Tibial nerve (tissue), 4 donors: ENCODE results near the gene SMIM28. TPM values are rescaled to one million over a fixed set of nuclear protein-coding genes. Genes with fewer than 3 reads are reported as not detected.
"Not testable (repeated sequence)": the region's sequence is repeated elsewhere in the genome, so short reads cannot be mapped to it uniquely, and the experiment has no call there.

Experiments used
- DNase-seq, 2 donors: peaks; one replicate each; pipeline ENCODE4 v3.0.0-alpha.2; 2019; ENCODE audit warnings: low spot score in 2 of 2
- H3K27ac ChIP-seq, 4 donors: fragments of 200-600 bp; sonication (generic) in 3 of 4; one replicate each; pipeline ENCODE4 v1.5.1; 2017 to 2019; ENCODE audit warnings: mild to moderate bottlenecking in 1 of 4
- H3K27me3 ChIP-seq, 2 donors: fragments of 200-600 bp; sonication (generic) in 1 of 2; one replicate each; pipeline versions ENCODE4 v1.5.1 to v1.6.0; 2017 to 2019
- H3K36me3 ChIP-seq, 3 donors: fragments of 200-600 bp; sonication (generic); one replicate each; pipeline ENCODE4 v1.5.1; 2018 to 2019
- H3K4me1 ChIP-seq, 4 donors: fragments of 200-600 bp; sonication (generic) in 3 of 4; one replicate each; pipeline ENCODE4 v1.5.1; 2017 to 2019
- H3K4me3 ChIP-seq, 4 donors: fragments of 200-600 bp; sonication (generic) in 3 of 4; one replicate each; pipeline ENCODE4 v1.5.1; 2017 to 2019; ENCODE audit warnings: mild to moderate bottlenecking in 1 of 4, moderate library complexity in 1 of 4
- H3K9me3 ChIP-seq, 4 donors: fragments of 200-600 bp; sonication (generic) in 3 of 4; one replicate each; pipeline ENCODE4 v1.5.1; 2017 to 2019
- CTCF ChIP-seq, 5 experiments: fragments of 200-600 bp in 3 of 5; fragments of 450-650 bp in 2 of 5; sonication (generic) in 3 of 5; IDR thresholded peaks; one replicate each; pipeline ENCODE4 v1.5.1; 2016 to 2019; ENCODE audit warnings: antibody characterized with exemption in 5 of 5, mild to moderate bottlenecking in 3 of 5, moderate library complexity in 2 of 5
- EP300 ChIP-seq, 2 donors: sonication (generic); formaldehyde crosslinking; IDR thresholded peaks; one replicate each; pipeline ENCODE4 v1.6.1; 2017; ENCODE audit warnings: antibody characterized with exemption in 2 of 2, mild to moderate bottlenecking in 1 of 2
- POLR2A ChIP-seq, 2 donors: fragments of 450-650 bp; IDR thresholded peaks; one replicate each; pipeline ENCODE4 v1.6.1; 2017; ENCODE audit warnings: antibody characterized with exemption in 2 of 2, mild to moderate bottlenecking in 2 of 2, moderate library complexity in 2 of 2
- WGBS, 2 donors: methylation state at CpG; one replicate each; pipeline ENCODE4 v1.1.5; 2018; 5-methylcytosine and 5-hydroxymethylcytosine counted together
- total RNA-seq, 4 donors: library from RNA; depleted of rRNA; stranded (reverse); fragments of >200 nt; gene quantifications; one replicate each; pipeline ENCODE4 v1.1.0, GENCODE V29; 2016

The SMIM28 gene
- total RNA-seq, 4 donors from 2014 or later: not detected

- DNase-seq: no peak
- no peak overlapping the region for H3K4me3 ChIP-seq
- no peaks in the 10 kb centered on the region for H3K27me3 ChIP-seq
- H3K4me1 ChIP-seq: no peaks in the 10 kb centered on the region
- peak overlapping the region in 1 of 4 donors; percentile 2 for H3K27ac ChIP-seq
- TF ChIP-seq EP300 (IDR thresholded peaks at IDR 0.05): no peak
- TF ChIP-seq CTCF (IDR thresholded peaks at IDR 0.05): no peak
- no peak for TF ChIP-seq POLR2A (IDR thresholded peaks at IDR 0.05)
- H3K36me3 ChIP-seq: peaks cover 0 to 38% (median 0%) of the 10 kb centered on the region in 3 donors
- peaks cover 0 to 6% (median 0%) of the 10 kb centered on the region in 4 donors for H3K9me3 ChIP-seq
Observed at GRCh38 chr6:138422861-138423260, 45.2 kb downstream of the SMIM28 start.

GRCh38 chr6:138424004-138424904, 46.5 kb downstream of the SMIM28 start:
- Histone ChIP-seq H3K27me3 (no peaks in the 10 kb centered on the region), H3K4me3 (no peak overlapping the region), H3K4me1 (peaks cover 0 to 2% (median 0%) of the 10 kb centered on the region in 4 donors), H3K36me3 (peaks cover 0 to 24% (median 0%) of the 10 kb centered on the region in 3 donors), H3K27ac (no peak overlapping the region), H3K9me3 (no peaks in the 10 kb centered on the region)
- no peak for DNase-seq
- WGBS, 2 donors: 86 to 92% methylated on average over 36 to 48 of the region's 48 CpGs
- TF ChIP-seq CTCF (IDR thresholded peaks at IDR 0.05) (no peak), EP300 (IDR thresholded peaks at IDR 0.05) (no peak), POLR2A (IDR thresholded peaks at IDR 0.05) (no peak)

GRCh38 chr6:138425256-138425655, 47.6 kb downstream of the SMIM28 start:
- not testable (repeated sequence) for H3K4me1 ChIP-seq, H3K27me3 ChIP-seq, H3K27ac ChIP-seq, H3K4me3 ChIP-seq, H3K9me3 ChIP-seq, DNase-seq
- 86 to 91% methylated on average over 7 of the region's 7 CpGs for WGBS, 2 donors
- peaks cover 0 to 17% (median 0%) of the 10 kb centered on the region in 3 donors for H3K36me3 ChIP-seq

GRCh38 chr6:138426500-138427123, 48.9 kb downstream of the SMIM28 start:
- H3K4me3 ChIP-seq: no peak overlapping the region
- no peaks in the 10 kb centered on the region for H3K27me3 ChIP-seq
- no peak for DNase-seq
- 85 to 89% methylated on average over 5 of the region's 5 CpGs for WGBS, 2 donors
- H3K36me3 ChIP-seq: peaks cover 0 to 17% (median 0%) of the 10 kb centered on the region in 3 donors
- no peak for TF ChIP-seq CTCF (IDR thresholded peaks at IDR 0.05)
- TF ChIP-seq EP300 (IDR thresholded peaks at IDR 0.05): no peak
- no peak for TF ChIP-seq POLR2A (IDR thresholded peaks at IDR 0.05)
- H3K9me3 ChIP-seq: no peaks in the 10 kb centered on the region
- no peak overlapping the region for H3K27ac ChIP-seq
- H3K4me1 ChIP-seq: peaks cover 0 to 6% (median 0%) of the 10 kb centered on the region in 4 donors

GRCh38 chr6:138427701-138428100, 50.0 kb downstream of the SMIM28 start:
- H3K27me3 ChIP-seq: no peaks in the 10 kb centered on the region
- TF ChIP-seq CTCF (IDR thresholded peaks at IDR 0.05): no peak
- TF ChIP-seq EP300 (IDR thresholded peaks at IDR 0.05): no peak
- TF ChIP-seq POLR2A (IDR thresholded peaks at IDR 0.05): no peak
- H3K36me3 ChIP-seq: peaks cover 0 to 26% (median 0%) of the 10 kb centered on the region in 3 donors
- H3K9me3 ChIP-seq: no peaks in the 10 kb centered on the region
- peaks cover 0 to 6% (median 0%) of the 10 kb centered on the region in 4 donors for H3K4me1 ChIP-seq
- no peak overlapping the region for H3K4me3 ChIP-seq
- no peak for DNase-seq
- 86 to 87% methylated on average over 8 of the region's 8 CpGs for WGBS, 2 donors
- no peak overlapping the region for H3K27ac ChIP-seq
